ENCODE measurements around the gene NRCAM. TPM values are rescaled to one million over a fixed set of nuclear protein-coding genes. Genes with fewer than 3 reads are reported as not detected.

Gene NRCAM
- total and polyA plus RNA-seq, 2 of the 13 experiments (the other 11 are each of a cell fraction or from before 2014, with no cell fraction given), result 0.31 to 0.33 TPM

DNA sequence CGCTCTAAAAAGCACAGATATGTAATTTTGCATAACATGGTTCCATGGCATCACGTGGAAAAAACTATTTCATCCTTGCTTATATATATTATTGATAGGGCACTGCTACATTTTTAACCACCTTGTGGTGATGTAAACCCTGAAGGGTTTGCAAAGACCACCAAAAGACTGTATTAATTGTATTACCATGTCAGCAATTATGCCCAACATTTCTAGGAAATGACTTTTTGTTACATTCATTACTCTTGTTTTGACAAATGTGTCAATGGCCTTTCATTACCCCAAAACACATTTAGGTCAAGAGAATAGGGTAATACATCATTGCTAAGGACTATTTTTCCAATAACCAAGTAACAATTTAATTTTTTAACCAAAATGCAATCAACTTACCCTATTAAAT lies 142.2 kb downstream of the NRCAM start:
- no peak overlapping the region for H2AFZ ChIP-seq (ENCODE audit: low read length)
- no peaks in the 10 kb centered on the region for H3K79me2 ChIP-seq (ENCODE audit: insufficient read depth, low read length)
- ChIA-PET POLR2A (no interaction called here), CTCF (ENCODE audit: low intra/inter-chr PET ratio, low total read pairs) (no interaction called here)
- in situ Hi-C loops (cut with HindIII; ENCODE audit: extremely low pct_ligation_motif_present, low pct_unique_long_range_greater_than_20kb) (no loop called here), intact Hi-C loops (cut with micrococcal nuclease; ENCODE audit: unreplicated experiment) (no loop called here)
- no peak for TF ChIP-seq ZFAT (CRISPR knock-in tag; conservative IDR thresholded peaks at IDR 0.05)
- peak in 1 of 2 experiments; percentile 44; a peak in 1 of 4 replicates for TF ChIP-seq MAFK (conservative IDR thresholded peaks at IDR 0.05 in 1 of 2, IDR thresholded peaks at IDR 0.05 in 1 of 2; ENCODE audit: low read length in 2 of 2)
- no peaks in the 10 kb centered on the region for H4K20me1 ChIP-seq (ENCODE audit: insufficient read depth, low read length)
- no peaks in the 10 kb centered on the region for H3K36me3 ChIP-seq (replicated peaks in 1 of 2; ENCODE audit: control insufficient read depth in 1 of 2, insufficient read depth in 2 of 2, low read length in 2 of 2)
- no peaks in the 10 kb centered on the region for H3K9me3 ChIP-seq (ENCODE audit: low read length)
- H3K4me1 ChIP-seq (ENCODE audit: insufficient read depth, low read length), result no peaks in the 10 kb centered on the region
- DNase-seq (ENCODE audit: low spot score) (no peak), ATAC-seq (no peak), FAIRE-seq (no peak)
- H3K27ac ChIP-seq (ENCODE audit: extremely low read length, insufficient read depth, low read length), result no peak overlapping the region
- H3K4me2 ChIP-seq (ENCODE audit: low read depth, low read length), result no peak overlapping the region
- no peak overlapping the region for H3K9ac ChIP-seq (ENCODE audit: insufficient read depth, low read depth, low read length)
- no peak overlapping the region for H3K4me3 ChIP-seq (replicated peaks in 1 of 3; ENCODE audit: insufficient read depth in 1 of 3, low read depth in 2 of 3, low read length in 3 of 3)
- WGBS (ENCODE audit: low lambda C conversion rate), result 15% methylated on average over 2 of the region's 2 CpGs
- H3K27me3 ChIP-seq (ENCODE audit: control insufficient read depth in 1 of 2, insufficient read depth in 2 of 2, low read length in 2 of 2), result no peaks in the 10 kb centered on the region; a peak in 1 of 5 replicates
- no TSS peak for BruUV-seq (replicated peaks)

DNA sequence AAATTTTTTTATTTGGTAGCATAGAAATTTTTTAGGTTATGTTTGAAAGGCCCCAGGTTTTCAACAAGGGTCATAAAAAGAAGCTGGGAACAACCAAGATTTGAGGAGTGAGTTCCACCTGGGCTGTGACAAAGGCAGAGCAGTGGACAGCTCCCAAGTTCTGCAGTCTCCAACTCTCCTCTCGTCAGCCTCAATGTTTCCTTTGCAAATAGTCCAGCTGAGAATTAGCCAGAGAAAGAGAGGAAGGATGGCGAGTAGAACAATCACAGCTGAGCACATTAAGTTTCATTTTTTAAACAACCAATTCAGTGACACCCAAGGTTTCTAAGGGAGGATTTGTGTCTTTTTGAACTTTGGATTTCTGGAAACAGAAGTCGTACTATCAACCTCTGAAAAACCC lies 143.2 kb downstream of the NRCAM start:
- ATAC-seq (no peak), DNase-seq (ENCODE audit: low spot score) (no peak), FAIRE-seq (no peak)
- Histone ChIP-seq H3K27ac (ENCODE audit: extremely low read length, insufficient read depth, low read length) (no peak overlapping the region), H3K4me1 (ENCODE audit: insufficient read depth, low read length) (no peaks in the 10 kb centered on the region), H4K20me1 (ENCODE audit: insufficient read depth, low read length) (no peaks in the 10 kb centered on the region), H3K4me2 (ENCODE audit: low read depth, low read length) (no peak overlapping the region), H3K27me3 (ENCODE audit: control insufficient read depth in 1 of 2, insufficient read depth in 2 of 2, low read length in 2 of 2) (no peaks in the 10 kb centered on the region; a peak in 1 of 5 replicates), H3K9me3 (ENCODE audit: low read length) (no peaks in the 10 kb centered on the region), H2AFZ (ENCODE audit: low read length) (no peak overlapping the region), H3K9ac (ENCODE audit: insufficient read depth, low read depth, low read length) (no peak overlapping the region), H3K79me2 (ENCODE audit: insufficient read depth, low read length) (no peaks in the 10 kb centered on the region), H3K36me3 (replicated peaks in 1 of 2; ENCODE audit: control insufficient read depth in 1 of 2, insufficient read depth in 2 of 2, low read length in 2 of 2) (no peaks in the 10 kb centered on the region), H3K4me3 (replicated peaks in 1 of 3; ENCODE audit: insufficient read depth in 1 of 3, low read depth in 2 of 3, low read length in 3 of 3) (no peak overlapping the region)
- intact Hi-C loops (cut with micrococcal nuclease; ENCODE audit: unreplicated experiment), result no loop called here
- in situ Hi-C loops (cut with HindIII; ENCODE audit: extremely low pct_ligation_motif_present, low pct_unique_long_range_greater_than_20kb), result no loop called here
- CTCF ChIA-PET (ENCODE audit: low intra/inter-chr PET ratio, low total read pairs), result no interaction called here
- POLR2A ChIA-PET, result no interaction called here
- 19% methylated on average over 3 of the region's 3 CpGs for WGBS (ENCODE audit: low lambda C conversion rate)
- no TSS peak for BruUV-seq (replicated peaks)
- TF ChIP-seq ZFP41 (CRISPR knock-in tag; IDR thresholded peaks at IDR 0.05; ENCODE audit: borderline replicate concordance) (no peak), ZNF207 (IDR thresholded peaks at IDR 0.05; ENCODE audit: borderline replicate concordance) (no peak), CHD4 (IDR thresholded peaks at IDR 0.05; ENCODE audit: borderline replicate concordance, low read length) (no peak), ZNF780A (CRISPR knock-in tag; IDR thresholded peaks at IDR 0.05) (no peak), SNRNP70 (IDR thresholded peaks at IDR 0.05; ENCODE audit: low read depth, low read length) (no peak), ZNF331 (CRISPR knock-in tag; IDR thresholded peaks at IDR 0.05) (no peak)
- TF ChIP-seq, protein P1, sequence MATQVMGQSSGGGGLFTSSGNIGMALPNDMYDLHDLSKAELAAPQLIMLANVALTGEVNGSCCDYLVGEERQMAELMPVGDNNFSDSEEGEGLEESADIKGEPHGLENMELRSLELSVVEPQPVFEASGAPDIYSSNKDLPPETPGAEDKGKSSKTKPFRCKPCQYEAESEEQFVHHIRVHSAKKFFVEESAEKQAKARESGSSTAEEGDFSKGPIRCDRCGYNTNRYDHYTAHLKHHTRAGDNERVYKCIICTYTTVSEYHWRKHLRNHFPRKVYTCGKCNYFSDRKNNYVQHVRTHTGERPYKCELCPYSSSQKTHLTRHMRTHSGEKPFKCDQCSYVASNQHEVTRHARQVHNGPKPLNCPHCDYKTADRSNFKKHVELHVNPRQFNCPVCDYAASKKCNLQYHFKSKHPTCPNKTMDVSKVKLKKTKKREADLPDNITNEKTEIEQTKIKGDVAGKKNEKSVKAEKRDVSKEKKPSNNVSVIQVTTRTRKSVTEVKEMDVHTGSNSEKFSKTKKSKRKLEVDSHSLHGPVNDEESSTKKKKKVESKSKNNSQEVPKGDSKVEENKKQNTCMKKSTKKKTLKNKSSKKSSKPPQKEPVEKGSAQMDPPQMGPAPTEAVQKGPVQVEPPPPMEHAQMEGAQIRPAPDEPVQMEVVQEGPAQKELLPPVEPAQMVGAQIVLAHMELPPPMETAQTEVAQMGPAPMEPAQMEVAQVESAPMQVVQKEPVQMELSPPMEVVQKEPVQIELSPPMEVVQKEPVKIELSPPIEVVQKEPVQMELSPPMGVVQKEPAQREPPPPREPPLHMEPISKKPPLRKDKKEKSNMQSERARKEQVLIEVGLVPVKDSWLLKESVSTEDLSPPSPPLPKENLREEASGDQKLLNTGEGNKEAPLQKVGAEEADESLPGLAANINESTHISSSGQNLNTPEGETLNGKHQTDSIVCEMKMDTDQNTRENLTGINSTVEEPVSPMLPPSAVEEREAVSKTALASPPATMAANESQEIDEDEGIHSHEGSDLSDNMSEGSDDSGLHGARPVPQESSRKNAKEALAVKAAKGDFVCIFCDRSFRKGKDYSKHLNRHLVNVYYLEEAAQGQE (IDR thresholded peaks at IDR 0.05; ENCODE audit: borderline replicate concordance in 1 of 2, low read depth in 1 of 2, low read length in 2 of 2), result peak in 1 of 2 experiments; percentile 45; a peak in 2 of 4 replicates
- TF ChIP-seq, protein P2, sequence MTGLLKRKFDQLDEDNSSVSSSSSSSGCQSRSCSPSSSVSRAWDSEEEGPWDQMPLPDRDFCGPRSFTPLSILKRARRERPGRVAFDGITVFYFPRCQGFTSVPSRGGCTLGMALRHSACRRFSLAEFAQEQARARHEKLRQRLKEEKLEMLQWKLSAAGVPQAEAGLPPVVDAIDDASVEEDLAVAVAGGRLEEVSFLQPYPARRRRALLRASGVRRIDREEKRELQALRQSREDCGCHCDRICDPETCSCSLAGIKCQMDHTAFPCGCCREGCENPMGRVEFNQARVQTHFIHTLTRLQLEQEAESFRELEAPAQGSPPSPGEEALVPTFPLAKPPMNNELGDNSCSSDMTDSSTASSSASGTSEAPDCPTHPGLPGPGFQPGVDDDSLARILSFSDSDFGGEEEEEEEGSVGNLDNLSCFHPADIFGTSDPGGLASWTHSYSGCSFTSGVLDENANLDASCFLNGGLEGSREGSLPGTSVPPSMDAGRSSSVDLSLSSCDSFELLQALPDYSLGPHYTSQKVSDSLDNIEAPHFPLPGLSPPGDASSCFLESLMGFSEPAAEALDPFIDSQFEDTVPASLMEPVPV (CRISPR knock-in tag; IDR thresholded peaks at IDR 0.05), result no peak

All from HepG2 (cell line).